Inflammatory macrophage (primary cell): Measurements from ENCODE around the gene PALM2AKAP2.
"Not testable (repeated sequence)": the region's sequence is repeated elsewhere in the genome, so short reads cannot be mapped to it uniquely, and the experiment has no call there.

Experiments
- DNase-seq, 2 donors: peaks; one replicate each; pipeline ENCODE4 v3.0.0-alpha.2; 2020 to 2022

The PALM2AKAP2 gene

DNA sequence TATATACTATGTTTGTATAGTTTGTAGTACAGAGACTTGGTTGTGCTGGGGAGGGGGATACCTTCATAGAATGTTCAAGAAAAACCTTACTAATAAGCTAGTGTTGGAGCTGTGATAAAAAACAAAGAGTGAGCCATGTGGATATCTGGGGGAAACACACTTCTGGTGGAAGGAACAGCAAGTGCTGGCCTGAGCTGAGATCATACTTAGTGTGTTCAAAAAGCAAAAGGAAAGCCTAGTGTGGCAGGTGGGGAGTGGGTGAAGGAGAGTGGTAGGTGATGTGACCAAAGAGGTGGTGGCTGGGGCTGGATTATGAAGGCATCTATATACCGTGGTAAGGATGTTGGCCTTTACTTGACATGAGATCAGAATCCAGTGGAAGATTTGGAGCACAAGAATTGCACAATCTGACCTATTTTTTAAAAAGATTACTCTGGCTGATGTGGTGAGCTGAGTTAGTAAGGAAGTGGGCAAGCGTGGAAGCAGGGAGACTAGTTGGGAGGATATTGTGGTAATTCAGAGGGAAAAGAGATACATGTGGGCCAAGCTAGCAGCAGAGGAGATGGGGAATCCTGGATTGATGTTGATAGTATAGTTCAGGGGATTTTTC, 26.6 kb downstream of the PALM2AKAP2 start:
- DNase-seq = no peak

- DNase-seq = no peak
Observed at GRCh38 chr9:109811876-109812275, 31.9 kb downstream of the PALM2AKAP2 start.

GRCh38 chr9:109812331-109812730, 32.3 kb downstream of the PALM2AKAP2 start:
- no peak for DNase-seq

GRCh38 chr9:109812818-109813281, 32.9 kb downstream of the PALM2AKAP2 start:
- DNase-seq = no peak

GRCh38 chr9:109813303-109813702, 33.3 kb downstream of the PALM2AKAP2 start:
- no peak for DNase-seq

- no peak for DNase-seq
Observed at GRCh38 chr9:109813829-109814228, 33.8 kb downstream of the PALM2AKAP2 start.

DNA sequence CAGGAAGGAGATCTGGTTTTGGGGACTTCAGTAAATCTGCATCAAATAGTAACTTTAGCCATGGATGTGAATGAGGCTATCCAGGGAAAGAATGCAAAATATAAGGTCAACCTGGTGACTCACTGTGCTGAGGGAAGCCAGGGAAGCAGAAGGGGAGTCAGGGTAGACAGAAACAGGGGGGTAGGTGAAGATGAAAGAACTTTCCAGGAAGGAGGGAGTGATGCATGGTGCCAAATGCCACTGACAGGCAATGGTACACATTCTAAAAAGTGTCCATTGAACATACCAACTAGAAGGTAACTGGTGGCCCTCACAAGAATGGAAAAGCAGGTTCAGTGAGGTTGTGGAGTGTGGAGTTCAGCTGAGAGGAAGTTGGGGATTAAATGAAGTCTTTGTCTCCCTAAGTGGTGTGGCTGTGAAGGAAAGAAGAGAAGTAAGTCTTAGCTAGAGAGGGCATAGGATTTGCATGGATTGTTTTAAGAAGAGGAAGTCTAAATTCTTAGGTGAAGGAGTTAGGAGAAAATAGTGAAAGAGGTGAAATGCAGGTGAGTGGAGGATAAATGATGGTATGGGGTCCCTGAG, 35.5 kb downstream of the PALM2AKAP2 start:
- no peak for DNase-seq

DNA sequence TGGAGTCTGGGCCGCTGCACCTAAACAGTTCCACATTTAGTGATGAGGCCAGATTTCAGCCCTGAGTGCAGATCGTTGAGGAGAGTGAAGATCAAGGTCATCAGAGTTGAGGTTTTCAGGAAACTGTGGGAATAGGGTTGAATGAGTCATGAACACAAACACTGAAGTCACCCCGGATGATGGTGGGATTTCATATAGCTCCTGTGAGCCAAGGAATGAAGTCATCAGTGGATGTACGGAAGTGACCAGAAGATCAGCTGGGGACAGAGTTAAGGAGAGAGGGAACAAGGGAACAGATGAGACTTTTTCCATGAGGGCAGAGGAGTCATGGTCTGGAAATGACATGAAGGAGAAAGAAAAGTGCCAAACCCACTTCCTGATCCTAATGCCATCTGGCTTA, 36.5 kb downstream of the PALM2AKAP2 start:
- DNase-seq = peak; percentile 63 to 75

- no peak for DNase-seq
Observed at GRCh38 chr9:109817146-109817845, 37.3 kb downstream of the PALM2AKAP2 start.

- peak; percentile 77 to 78 for DNase-seq
Observed at GRCh38 chr9:109817846-109818472, 38.0 kb downstream of the PALM2AKAP2 start.

DNA sequence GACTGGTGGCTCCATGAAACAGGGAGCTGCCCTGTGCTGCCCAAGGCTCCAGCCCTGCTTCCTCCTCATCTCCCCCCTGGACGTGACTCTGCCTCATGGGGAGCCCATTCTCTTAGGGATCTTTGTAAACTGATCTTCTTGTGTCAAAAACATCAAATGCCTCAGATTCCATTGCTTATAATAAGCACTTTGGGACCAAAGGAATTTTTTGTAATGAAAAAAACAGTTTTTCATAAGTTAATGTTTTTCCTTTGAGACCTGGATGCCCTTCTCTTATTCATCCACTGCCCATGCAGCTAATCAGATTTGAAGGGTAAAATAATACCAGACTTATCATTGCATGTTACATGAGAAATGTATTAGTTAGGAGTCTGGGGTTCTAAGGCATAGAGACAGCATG, 41.7 kb downstream of the PALM2AKAP2 start:
- no peak for DNase-seq

- not testable (repeated sequence) for DNase-seq
Observed at GRCh38 chr9:109825383-109825782, 45.4 kb downstream of the PALM2AKAP2 start.

DNA sequence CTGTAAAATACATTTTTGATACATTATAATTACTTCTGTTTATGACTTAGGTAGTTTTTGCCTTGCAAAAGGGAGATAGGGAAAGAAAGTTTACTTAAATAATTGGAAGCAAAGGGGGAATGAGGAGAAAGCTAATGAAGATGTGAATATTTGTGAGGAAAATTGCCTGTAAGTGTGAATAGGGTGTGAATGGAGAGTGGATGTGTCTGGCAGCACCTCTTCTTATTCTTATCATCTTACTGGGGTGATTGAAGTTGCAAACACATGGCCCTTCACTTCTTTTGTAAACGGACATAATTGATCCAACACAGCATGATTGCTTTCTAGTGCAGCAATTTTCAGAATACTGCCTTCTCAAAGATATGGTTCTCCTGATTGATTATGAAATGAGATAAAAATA, 46.6 kb downstream of the PALM2AKAP2 start:
- DNase-seq = no peak

DNA sequence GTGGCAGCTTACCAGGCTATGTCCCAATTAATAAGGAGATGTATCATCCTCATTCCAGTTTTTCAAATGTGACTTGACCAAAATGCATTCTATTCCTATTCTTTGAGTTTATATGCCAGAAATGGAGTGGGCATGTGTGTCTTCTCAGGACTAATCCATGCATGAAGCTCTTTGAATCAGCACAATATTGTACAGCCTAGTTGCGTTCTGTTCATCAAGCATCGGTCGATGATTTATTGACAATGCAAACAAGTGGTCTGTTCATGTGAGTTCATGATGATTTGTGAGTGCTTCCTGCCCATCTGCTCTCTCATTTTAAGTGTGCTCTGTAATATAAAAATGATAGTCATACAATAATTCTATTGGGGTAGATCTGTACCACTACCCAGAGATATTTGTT, 48.3 kb downstream of the PALM2AKAP2 start:
- DNase-seq = no peak
